ENCODE data around the gene WWOX. TPM values are rescaled to one million over a fixed set of nuclear protein-coding genes. Genes with fewer than 3 reads are reported as not detected.

Gene WWOX
- total and polyA plus RNA-seq, 2 donors (not counting 1 experiment from before 2014, with no cell fraction given), result 10.5 to 42.3 TPM

GRCh38 chr16:78310196-78310595 lies 210.7 kb downstream of the WWOX start:
- Histone ChIP-seq H3K36me3 (replicated peaks in 1 of 2; ENCODE audit: control extremely low read depth in 1 of 2, control insufficient read depth in 1 of 2, extremely low read depth in 1 of 2, insufficient read depth in 2 of 2, low read length in 1 of 2) (no peaks in the 10 kb centered on the region), H3K27ac (ENCODE audit: low read length in 2 of 2) (no peak overlapping the region), H3K4me2 (replicated peaks; ENCODE audit: low read depth, low read length, poor library complexity, severe bottlenecking) (no peak overlapping the region), H3K4me1 (ENCODE audit: control insufficient read depth in 2 of 2, insufficient read depth in 2 of 2, low read length in 2 of 2) (peaks cover 0 to 6% of the 10 kb centered on the region in 2 donors), H3K27me3 (replicated peaks in 1 of 4; ENCODE audit: control extremely low read depth in 1 of 4, control insufficient read depth in 3 of 4, insufficient read depth in 4 of 4, low read length in 3 of 4) (no peaks in the 10 kb centered on the region), H3K4me3 (ENCODE audit: control extremely low read depth in 1 of 5, extremely low read depth in 1 of 5, insufficient read depth in 1 of 5, low read depth in 2 of 5, low read length in 4 of 5) (no peak overlapping the region), H3K9ac (ENCODE audit: low read length) (no peak overlapping the region), H2AFZ (ENCODE audit: insufficient read depth, low read depth, low read length, poor library complexity, severe bottlenecking) (no peak overlapping the region), H3K9me3 (ENCODE audit: control extremely low read depth in 1 of 3, control insufficient read depth in 2 of 3, insufficient read depth in 1 of 3, low read length in 2 of 3) (no peaks in the 10 kb centered on the region), H4K20me1 (ENCODE audit: control insufficient read depth, insufficient read depth, low read length, poor library complexity, severe bottlenecking) (no peaks in the 10 kb centered on the region), H3K79me2 (ENCODE audit: control insufficient read depth, insufficient read depth, low read length) (no peaks in the 10 kb centered on the region)
- Mint-ChIP-seq H3K4me1 (peaks cover 7% of the 10 kb centered on the region), H3K27ac (no peak overlapping the region), H3K27me3 (no peaks in the 10 kb centered on the region), H3K9me3 (ENCODE audit: insufficient read depth) (no peaks in the 10 kb centered on the region), H3K4me3 (no peak overlapping the region)
- ChIA-PET CTCF (no interaction called here), POLR2A (no interaction called here)
- intact Hi-C loops (cut with micrococcal nuclease), result no loop called here
- DNase-seq, result no peak
- TF ChIP-seq CTCF (IDR thresholded peaks at IDR 0.05) (no peak), EZH2 (IDR thresholded peaks at IDR 0.05; ENCODE audit: borderline replicate concordance, insufficient read depth, low read depth, low read length, poor library complexity, severe bottlenecking) (no peak)
- ATAC-seq (ENCODE audit: low read depth), result no peak
- 92% methylated on average over 2 of the region's 5 CpGs for WGBS (ENCODE audit: insufficient coverage)

GRCh38 chr16:78310990-78311561 lies 211.6 kb downstream of the WWOX start:
- H2AFZ ChIP-seq (ENCODE audit: insufficient read depth, low read depth, low read length, poor library complexity, severe bottlenecking), result no peak overlapping the region
- H3K27ac ChIP-seq (ENCODE audit: low read length in 2 of 2), result no peak overlapping the region
- H3K4me3 ChIP-seq (ENCODE audit: control extremely low read depth in 1 of 5, extremely low read depth in 1 of 5, insufficient read depth in 1 of 5, low read depth in 2 of 5, low read length in 4 of 5), result no peak overlapping the region
- H3K36me3 ChIP-seq (replicated peaks in 1 of 2; ENCODE audit: control extremely low read depth in 1 of 2, control insufficient read depth in 1 of 2, extremely low read depth in 1 of 2, insufficient read depth in 2 of 2, low read length in 1 of 2), result no peaks in the 10 kb centered on the region
- ATAC-seq (ENCODE audit: low read depth) (no peak), DNase-seq (no peak)
- 0% methylated on average over 1 of the region's 5 CpGs for WGBS (ENCODE audit: insufficient coverage)
- Mint-ChIP-seq H3K4me3 (no peak overlapping the region), H3K27ac (no peak overlapping the region), H3K4me1 (peaks cover 7% of the 10 kb centered on the region), H3K27me3 (no peaks in the 10 kb centered on the region), H3K9me3 (ENCODE audit: insufficient read depth) (no peaks in the 10 kb centered on the region)
- H3K27me3 ChIP-seq (replicated peaks in 1 of 4; ENCODE audit: control extremely low read depth in 1 of 4, control insufficient read depth in 3 of 4, insufficient read depth in 4 of 4, low read length in 3 of 4), result no peaks in the 10 kb centered on the region
- H3K4me1 ChIP-seq (ENCODE audit: control insufficient read depth in 2 of 2, insufficient read depth in 2 of 2, low read length in 2 of 2), result peaks cover 0 to 6% of the 10 kb centered on the region in 2 donors
- no peak overlapping the region for H3K4me2 ChIP-seq (replicated peaks; ENCODE audit: low read depth, low read length, poor library complexity, severe bottlenecking)
- no peak for TF ChIP-seq CTCF (IDR thresholded peaks at IDR 0.05)
- TF ChIP-seq EZH2 (IDR thresholded peaks at IDR 0.05; ENCODE audit: borderline replicate concordance, insufficient read depth, low read depth, low read length, poor library complexity, severe bottlenecking), result no peak
- POLR2A ChIA-PET, result no interaction called here
- H3K9ac ChIP-seq (ENCODE audit: low read length), result no peak overlapping the region
- intact Hi-C loops (cut with micrococcal nuclease), result no loop called here
- no peaks in the 10 kb centered on the region for H4K20me1 ChIP-seq (ENCODE audit: control insufficient read depth, insufficient read depth, low read length, poor library complexity, severe bottlenecking)
- H3K9me3 ChIP-seq (ENCODE audit: control extremely low read depth in 1 of 3, control insufficient read depth in 2 of 3, insufficient read depth in 1 of 3, low read length in 2 of 3), result no peaks in the 10 kb centered on the region
- CTCF ChIA-PET, result interaction anchor here (0.6 kb wide), 1 partner anchor 543 kb away, joined by 3 read pairs; no protein-coding TSS in a partner anchor
- H3K79me2 ChIP-seq (ENCODE audit: control insufficient read depth, insufficient read depth, low read length), result no peaks in the 10 kb centered on the region
